HG03571 (cell line): Measurements from ENCODE around the gene DSG2.

ENCODE experiments used
- ATAC-seq: cut with Tn5 transposase; IDR thresholded peaks from one replicate; pipeline ENCODE4 v1.9.1; 2021; ENCODE audit not compliant: unreplicated experiment

Gene DSG2

DNA sequence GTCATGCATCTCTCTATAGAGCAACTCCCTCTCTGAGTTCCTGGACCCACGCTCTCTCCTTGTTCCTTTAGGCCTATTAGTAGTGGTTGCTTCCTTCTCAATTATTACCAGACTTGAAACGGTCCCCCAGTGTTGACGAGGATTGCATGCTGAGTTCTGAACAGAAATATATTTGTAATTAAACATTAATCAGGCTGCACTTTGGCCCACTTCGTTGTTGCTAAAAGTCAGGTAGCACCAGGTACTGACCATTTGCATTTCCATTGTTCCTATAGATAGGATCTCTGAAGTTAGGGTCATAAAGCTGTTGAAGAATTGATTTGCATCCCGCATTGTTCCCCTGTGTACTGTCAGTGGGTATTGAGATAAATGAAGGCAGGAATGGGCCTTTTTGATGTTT is 56.8 kb downstream of the DSG2 start:
- no peak for ATAC-seq

DNA sequence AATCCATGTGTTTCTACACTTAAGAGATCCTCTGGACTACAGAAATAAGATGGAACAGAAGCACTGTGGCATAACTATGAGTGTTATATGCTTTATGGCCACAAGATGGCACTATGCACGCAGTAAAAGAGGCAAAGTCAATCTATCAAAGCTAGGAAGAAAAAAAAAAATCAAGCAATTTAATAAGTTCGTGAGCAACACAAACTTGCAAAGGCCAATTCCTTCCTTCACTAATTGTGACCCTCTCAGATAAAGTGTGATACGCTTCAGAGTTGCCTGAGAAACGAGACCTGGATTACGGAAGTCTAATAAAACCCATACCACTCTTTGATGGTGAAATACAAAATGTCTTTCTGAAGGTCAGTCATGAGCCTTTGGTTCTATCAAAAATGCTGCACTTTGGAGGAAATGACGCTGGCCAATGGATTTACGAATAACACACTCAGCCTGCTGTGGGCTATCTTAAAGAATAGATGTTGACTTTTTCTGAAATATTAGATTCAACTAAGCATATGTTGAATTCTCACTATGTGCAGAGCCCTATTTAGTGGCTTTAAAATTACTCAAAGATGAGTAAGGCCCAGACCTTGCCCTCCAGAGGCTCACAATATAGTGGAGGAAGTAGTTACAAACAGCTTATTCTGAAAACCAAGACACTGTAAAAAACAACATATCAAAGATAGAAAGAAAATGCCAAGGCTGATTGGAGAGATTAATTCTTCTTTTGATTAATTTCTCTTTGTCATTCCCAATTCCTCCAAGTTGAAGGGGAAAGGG is 58.2 kb downstream of the DSG2 start:
- ATAC-seq, result no peak

DNA sequence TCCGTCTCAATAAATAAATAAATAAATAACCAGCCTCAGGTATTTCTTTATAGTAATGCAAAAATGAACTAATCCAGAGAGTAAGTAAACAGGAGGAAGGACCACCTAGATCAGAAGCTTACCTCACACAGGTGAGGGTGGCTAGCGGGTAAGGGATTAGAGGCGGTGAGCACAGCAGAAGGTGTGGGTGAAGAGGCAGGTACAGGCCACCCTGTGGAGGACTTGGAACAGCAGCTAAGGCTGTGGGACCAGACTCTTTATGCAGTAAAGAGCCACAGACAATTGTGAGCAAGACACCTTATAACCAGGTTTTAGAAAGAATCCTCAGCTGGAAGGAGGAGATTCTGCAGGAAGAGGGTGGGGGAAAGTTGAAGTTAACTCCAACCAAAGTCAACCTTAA is 59.5 kb downstream of the DSG2 start:
- ATAC-seq, result no peak

DNA sequence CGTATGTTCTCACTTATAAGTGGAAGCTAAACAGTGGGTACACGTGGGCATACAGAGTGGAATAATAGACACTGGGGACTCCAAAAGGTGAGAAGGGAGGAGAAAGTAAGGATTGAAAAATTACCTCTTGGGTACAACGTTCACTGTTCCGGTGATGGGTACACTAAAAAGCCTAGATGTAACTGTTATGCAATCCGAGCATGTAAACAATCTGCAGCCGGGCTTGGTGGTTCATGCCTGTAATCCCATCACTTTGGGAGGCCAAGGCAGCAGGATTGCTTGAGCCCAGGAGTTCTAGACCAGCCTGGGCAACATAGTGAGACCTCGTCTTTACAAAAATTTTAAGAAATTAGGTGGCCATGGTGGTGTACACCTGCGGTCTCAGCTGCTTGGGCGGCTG is 60.6 kb downstream of the DSG2 start:
- ATAC-seq, result no peak

DNA sequence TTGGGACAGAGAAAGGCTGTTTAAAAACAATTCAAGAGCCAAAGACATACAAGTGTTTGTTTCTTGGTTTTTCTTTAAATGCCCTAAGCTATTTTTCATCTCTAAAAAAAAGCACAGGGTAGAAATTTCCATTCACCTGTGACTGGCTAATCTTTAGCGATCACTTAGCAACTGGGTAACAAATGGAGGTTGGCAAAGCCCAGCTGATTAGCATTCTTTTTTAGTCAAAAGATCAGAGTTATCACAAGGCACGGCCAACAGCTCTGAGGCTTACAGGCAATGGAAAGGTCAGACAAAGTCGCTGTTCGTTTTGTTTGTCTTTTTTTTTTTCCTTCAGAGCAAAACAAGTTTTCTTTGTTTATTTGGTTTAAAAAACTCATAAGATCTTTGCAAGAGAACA is 64.7 kb downstream of the DSG2 start:
- ATAC-seq, result no peak

DNA sequence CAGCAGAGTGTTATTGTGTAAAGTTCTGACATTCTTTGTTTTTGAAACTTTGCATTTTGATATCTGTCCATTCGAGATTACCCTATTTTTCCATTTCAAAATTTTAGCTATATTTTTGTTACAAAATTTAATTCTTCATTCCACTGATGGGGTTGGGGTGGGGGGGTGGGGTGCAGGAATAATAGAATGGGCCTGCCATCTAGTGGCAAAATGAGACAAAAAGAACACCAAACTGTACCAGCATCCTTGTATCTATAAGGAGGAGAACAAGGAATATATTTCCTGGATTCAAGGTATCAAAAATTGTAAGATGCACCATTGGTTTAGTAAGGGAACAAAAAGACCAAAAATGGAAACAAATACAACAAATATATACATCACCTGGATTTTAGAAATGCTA is 65.8 kb downstream of the DSG2 start:
- no peak for ATAC-seq

DNA sequence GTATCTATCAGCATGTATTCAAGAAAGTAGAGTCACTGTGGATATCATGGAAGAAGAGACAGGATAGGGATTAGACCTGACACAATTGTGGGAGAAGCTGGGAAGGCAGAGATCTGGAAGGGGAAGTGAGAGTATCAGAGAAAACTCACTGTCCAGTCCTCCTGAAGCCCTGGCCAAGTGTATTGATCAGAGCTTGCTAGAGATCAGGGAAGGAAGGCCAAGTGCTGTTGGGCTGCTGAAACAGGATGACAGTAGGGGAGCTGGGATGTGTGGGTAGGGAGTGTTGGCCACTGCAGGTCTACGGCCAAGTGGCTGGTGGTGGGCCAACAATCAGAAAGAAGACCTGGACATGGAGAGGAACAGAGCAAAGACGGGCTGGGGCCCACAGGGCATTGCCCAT is 67.4 kb downstream of the DSG2 start:
- no peak for ATAC-seq

DNA sequence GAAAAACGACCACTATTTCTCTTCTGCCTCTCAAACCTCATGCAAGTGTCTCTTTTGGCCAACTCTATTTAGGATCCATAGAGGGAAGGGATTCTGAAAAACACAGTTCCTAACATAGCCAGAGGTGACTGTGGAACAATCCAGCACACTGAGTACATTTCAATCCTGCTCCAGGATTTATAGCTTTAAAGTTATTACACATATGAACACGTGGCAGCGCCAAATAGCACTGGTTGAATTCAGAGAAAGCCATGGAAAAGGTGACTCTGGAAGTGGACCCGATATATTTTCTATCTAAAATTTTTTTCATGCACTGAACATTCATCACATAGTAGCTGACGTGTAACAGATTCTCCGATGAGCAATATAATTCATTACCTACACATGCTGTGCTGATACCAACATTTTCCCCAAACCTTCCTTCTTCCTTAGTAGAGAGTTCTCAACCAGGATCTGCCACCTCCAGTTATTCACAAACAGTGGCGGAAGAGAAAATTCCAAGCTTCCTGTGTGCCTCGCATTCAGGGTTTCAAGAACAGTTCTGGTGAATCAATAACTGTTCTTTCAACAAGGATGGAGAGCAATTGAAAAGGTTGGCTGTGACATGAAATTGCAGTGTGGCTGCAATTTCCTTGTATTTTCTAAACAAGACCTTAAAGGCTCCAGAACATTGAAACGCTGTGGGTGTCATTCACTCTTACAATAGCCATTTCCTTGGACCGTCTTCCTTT is 68.0 kb downstream of the DSG2 start:
- ATAC-seq, result no peak

DNA sequence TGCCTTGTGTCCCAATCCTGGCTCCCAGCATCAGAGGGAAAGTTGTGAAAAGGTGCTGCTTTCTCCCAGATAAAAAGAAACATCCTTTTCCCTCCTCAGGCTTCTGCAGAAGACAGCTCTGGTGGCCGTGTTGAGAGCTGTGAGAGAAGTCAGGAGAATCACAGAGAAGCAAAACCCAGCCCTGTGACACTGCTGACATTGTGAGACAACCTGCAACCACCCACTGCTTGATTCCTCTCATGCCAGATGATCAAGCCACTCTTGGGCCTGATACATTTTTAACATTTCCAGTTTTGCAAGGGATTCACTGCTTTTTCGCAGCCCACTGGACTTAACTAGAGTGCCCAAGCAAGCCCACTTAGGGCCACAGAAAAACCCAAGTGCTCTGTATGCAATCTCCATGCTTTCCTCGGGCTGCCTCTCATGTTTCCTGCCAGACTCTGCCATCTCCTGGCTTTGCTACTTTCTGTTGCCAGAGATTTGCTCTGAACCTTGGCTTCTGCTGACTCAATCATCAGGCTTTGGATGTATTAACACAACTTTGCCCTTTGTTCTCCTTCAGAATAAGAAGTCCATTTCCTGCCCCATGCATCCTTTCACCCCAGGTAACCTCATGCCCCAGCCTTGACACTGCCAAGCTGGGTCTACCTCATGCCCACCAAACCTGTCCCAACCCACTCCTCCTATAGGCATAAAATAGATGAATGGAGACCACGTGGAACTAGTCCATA is 68.8 kb downstream of the DSG2 start:
- ATAC-seq, result no peak

DNA sequence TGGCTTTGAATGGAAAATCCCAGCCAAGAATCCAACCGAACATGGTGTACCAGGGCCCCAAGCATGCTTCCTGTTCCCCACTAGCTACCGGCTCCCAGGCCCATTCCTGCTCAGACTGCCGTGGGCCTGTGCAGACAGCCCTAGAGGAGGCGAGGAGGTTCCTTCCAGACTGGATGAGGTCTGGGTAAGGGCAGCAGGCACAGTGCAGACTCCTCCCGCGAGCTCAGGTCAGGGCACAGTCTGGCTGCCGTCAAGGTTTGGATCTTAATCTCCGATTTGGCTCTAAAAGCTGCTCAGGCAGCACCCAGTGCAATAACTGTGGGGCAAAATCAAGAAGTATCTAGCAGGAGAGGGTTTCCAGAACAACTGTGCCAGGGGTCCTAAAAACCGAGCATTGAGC is 74.4 kb downstream of the DSG2 start:
- no peak for ATAC-seq

DNA sequence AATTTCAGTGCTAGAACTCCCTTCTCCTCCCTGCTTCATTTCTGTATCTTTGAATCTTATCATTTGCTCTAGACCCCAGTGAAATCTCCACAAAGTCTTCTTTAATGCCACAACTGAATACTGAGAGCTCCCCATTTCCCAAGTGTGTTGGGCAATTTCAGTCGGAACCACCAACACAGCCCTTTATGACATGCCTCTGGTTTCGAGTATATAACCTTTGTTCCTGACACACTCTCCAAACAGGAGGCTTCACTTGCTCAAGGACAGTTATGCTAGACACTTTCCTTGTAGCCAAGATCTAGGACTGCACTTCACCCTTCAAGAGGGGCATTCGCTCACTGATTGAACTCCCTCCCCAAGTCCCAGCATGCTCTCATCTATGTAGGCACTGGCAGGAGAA is 75.1 kb downstream of the DSG2 start:
- ATAC-seq, result no peak

DNA sequence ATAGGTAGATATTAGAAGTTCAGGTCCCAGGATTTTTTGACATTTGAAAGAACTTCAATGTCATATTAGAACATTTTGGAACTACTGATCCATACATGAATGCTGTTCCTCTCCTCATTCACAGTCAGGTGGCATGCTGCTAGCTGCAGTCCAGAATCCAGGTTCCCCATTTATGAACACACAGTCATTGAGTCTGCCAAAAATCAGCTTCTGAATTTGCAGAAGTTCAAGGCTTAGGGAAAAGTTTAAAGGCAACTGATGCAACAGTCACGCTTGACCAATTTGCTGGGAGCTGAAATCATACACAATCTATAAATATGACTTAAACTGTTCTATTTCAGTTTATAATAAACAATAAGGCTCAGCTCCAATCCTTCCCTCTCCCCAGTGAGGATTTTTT is 76.4 kb downstream of the DSG2 start:
- no peak for ATAC-seq

DNA sequence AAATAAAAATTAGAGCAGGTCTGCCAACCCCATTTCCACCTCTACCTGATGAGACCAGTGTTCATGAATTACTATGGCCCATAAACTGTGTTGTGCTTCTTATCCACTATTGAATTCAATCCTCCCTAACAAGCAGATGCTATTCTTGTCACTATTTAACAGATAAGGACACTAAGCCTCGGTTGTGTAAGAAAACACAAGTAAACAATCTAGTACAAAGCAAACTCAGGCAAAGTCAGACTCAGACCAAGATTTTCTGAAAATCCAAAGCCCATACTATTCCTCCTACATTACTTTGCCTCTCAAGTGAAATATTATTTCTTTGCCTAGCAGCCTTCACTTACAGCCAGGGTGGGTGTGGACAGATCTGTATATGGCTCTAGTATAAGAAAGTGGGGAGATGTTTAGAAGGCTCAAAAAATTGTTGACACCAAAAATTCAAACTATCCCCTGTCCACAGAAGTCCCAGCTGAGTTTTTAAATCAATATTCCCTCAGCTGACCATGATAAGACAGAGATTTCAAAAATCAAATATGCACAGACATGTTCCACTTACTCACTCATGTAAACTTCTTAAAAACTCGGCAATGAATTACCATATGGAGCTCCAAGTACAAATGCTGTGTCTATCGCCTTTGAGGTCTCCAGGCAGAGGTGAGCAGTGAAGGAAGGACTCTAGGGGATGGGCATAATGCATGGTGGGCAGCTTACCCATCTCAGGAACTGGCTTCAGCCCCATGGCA is 77.7 kb downstream of the DSG2 start:
- no peak for ATAC-seq

DNA sequence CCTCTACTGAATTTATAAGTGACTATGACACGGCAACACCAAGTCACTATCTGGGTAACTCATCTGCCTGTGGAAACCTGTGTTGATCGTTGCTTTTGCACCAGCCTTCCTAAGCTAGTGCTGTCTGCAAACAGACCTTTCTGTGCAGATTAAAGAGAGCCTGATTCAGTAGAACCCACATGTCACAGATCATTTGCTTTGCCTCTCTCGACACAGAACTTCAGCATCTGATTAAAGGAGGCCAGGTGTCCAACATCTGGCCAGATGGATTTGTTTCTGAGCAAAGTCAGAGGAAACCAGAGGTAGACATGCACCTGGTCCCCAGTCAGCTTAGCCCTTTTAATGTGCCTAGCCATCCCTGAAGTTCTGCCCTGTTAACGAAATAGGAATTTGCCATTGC is 78.7 kb downstream of the DSG2 start:
- no peak for ATAC-seq

DNA sequence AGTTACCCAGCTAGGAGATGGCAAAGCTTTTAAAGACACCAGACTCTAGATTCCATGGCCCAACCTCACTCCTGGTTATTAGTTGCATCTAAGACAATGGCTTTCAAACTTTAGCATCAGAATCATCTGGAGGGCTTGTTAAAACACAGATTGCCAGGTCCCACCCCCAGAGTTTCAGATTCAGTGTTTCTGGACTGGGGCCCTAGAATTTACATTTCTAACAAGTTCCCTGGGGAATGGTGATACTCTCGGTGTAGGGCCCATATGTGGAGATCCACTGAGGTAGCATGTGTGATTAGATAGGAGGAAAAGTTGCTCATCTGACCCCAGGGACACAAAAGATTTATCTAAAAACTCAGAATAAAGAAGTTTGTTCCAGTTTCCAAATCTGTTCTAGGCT is 79.2 kb downstream of the DSG2 start:
- no peak for ATAC-seq

DNA sequence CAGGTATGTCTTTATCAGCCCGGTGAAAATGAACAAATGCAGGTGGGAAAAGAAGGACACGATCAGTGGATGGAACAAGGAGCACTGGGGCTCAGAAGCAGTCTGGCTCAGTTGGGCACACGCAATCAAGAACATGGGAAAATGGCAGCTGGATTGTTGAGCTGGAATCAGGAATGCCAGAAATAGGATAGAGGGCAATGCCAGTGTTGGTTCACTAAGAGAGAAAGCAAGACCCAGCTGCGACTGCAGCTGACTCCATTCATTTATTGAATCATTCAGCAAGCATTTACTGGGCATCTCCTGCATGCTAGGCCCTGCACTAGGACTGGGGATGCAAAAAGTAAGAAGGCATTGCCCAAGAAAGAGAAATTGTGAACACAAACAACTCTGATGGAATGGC is 80.1 kb downstream of the DSG2 start:
- ATAC-seq, result no peak

DNA sequence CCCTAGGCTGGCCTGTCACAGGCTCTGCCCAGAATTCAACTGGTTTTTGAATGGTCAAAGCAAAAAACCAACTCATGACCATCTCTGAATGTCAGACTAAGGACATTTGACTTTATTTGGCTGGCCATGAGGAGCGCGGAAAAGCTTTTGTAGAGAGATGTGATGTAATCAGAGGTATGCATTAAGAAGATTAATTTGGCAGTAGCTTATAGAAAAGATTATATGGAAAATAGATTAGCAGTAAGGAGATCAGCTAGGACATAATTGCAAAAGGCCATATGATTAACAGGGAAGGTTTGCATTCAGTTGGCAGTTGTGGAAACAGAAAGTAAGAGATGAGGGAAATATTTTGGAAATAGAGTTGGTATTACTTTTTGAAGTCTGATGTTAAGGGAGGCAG is 81.4 kb downstream of the DSG2 start:
- ATAC-seq, result no peak

DNA sequence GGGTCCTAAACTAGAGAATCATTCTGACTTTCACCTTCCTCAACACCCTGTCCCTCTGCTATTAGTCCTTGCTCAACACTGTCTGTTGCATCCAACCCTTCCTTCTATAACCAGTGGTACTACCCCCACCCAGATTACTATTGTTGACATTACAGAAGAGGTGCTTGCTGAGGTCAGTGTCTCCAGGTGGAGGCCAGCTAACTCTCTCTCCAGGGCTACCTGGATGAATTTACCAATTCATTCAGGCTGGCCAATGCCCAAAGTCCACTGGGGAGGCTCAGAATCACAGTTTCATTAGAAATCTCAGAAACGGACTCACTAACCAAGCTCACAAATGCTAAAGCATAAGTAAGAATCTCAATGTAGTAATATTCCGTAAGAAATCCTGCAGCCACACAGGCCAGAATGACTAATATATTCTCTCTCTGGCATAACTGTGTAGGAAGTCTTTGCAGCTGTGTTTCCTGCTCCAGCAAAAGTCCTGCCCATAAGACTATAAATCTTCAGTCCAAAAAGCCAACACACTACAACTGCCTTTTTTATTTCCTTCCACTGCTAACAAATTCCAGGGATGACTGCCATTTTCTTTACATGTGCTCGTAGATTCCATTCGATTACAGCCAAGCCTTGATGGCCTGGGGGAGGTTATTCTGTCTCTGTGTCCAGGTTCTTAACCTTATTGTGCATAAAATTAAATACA is 83.7 kb downstream of the DSG2 start:
- ATAC-seq, result no peak

DNA sequence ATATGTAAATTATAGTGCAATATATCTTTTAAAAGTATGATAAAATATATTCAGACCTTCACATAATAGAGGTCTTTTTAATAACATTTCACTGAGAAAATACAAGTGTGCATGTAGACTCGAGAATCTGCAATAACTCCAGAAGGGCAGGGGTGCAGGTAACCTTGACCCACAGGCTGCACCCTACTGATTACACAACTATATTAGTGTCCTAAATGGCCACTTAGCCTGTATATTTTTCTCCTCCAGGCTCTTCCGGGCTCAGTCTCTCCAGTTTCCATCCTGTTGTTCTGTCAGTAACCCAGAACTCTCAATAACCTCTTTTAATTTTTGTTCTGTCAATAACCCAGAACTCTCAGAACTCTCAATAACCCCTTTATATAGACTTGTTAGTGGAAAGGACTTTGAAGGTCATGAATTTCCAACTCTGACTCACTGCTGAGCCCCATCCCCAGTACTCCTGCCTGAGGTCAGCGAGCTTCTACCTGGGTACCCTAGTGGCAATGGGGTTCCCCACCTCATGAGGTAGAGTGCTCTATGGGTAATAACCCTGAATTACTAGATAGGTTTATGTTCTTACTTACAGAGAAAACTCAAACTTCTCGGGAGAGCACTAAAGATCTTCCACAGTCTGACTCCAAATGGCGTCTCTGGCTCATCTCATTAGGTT is 85.3 kb downstream of the DSG2 start:
- ATAC-seq, result no peak

DNA sequence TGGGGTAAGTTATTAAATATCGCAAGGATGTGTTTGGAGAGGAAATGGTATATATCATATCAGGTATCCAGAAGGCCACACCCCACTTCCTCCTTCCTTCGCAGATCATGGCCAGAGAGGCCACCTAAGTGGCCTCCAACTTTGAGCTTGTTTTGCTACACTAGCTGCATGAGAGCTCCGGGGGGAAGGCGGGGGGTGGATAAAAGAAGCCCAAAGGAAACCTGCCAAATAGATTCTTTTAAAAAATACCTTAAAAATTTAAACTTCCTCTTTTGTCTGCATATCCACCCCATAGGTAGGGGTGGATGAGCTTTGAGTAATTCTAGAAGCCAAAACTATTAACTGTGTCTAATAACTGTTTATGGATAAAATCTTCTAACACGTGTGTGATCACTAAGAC is 88.0 kb downstream of the DSG2 start:
- ATAC-seq, result no peak
